GM23248 (cell line): ENCODE results near the gene DCUN1D2. TPM values are rescaled to one million over a fixed set of nuclear protein-coding genes. Genes with fewer than 3 reads are reported as not detected.

ENCODE experiments used
- DNase-seq: peaks from one replicate; pipeline ENCODE4 v3.0.0-alpha.2; 2015
- H2AFZ ChIP-seq: fragments of 200-600 bp; sonication (generic); 2 replicates; pipeline ENCODE4 v1.6.1; 2016; ENCODE audit warnings: antibody characterized with exemption
- H3F3A ChIP-seq: fragments of 200-600 bp; sonication (generic); 2 replicates; pipeline ENCODE4 v1.6.1; 2016; ENCODE audit warnings: mild to moderate bottlenecking, antibody characterized with exemption, mixed run types; ENCODE audit not compliant: insufficient read depth
- H3K27ac ChIP-seq: fragments of 200-600 bp; sonication (generic); 2 replicates; pipeline ENCODE4 v1.5.1; 2016; ENCODE audit warnings: mild to moderate bottlenecking
- H3K27me3 ChIP-seq: fragments of 200-600 bp; sonication (generic); replicated peaks from 2 replicates; pipeline ENCODE4 v1.6.1; 2016; ENCODE audit warnings: mild to moderate bottlenecking; ENCODE audit not compliant: insufficient read depth
- H3K36me3 ChIP-seq: fragments of 200-600 bp; sonication (generic); 2 replicates; pipeline ENCODE4 v1.6.1; 2016; ENCODE audit warnings: low read depth, mild to moderate bottlenecking
- H3K4me1 ChIP-seq: fragments of 200-600 bp; sonication (generic); 2 replicates; pipeline ENCODE4 v1.6.1; 2016; ENCODE audit warnings: mild to moderate bottlenecking; ENCODE audit not compliant: insufficient read depth
- H3K4me2 ChIP-seq: fragments of 200-600 bp; sonication (generic); one replicate; pipeline ENCODE4 v1.6.1; 2016; ENCODE audit warnings: mild to moderate bottlenecking; ENCODE audit not compliant: unreplicated experiment
- H3K4me3 ChIP-seq: fragments of 200-600 bp; sonication (generic); 2 replicates; pipeline ENCODE4 v1.5.1; 2016; ENCODE audit warnings: mild to moderate bottlenecking
- H3K79me2 ChIP-seq: fragments of 200-600 bp; sonication (generic); 2 replicates; pipeline ENCODE4 v1.6.1; 2016; ENCODE audit warnings: mild to moderate bottlenecking; ENCODE audit not compliant: insufficient read depth
- H3K9ac ChIP-seq: fragments of 200-600 bp; sonication (generic); 2 replicates; pipeline ENCODE4 v1.6.1; 2016; ENCODE audit warnings: mild to moderate bottlenecking
- H3K9me2 ChIP-seq: fragments of 200-600 bp; sonication (generic); 2 replicates; pipeline ENCODE4 v1.6.1; 2016; ENCODE audit warnings: mixed run types, mild to moderate bottlenecking, moderate library complexity; ENCODE audit not compliant: insufficient read depth
- H3K9me3 ChIP-seq: fragments of 200-600 bp; sonication (generic); one replicate; pipeline ENCODE4 v1.6.1; 2017; ENCODE audit warnings: low read depth
- H4K20me1 ChIP-seq: fragments of 200-600 bp; sonication (generic); 2 replicates; pipeline ENCODE4 v1.6.0; 2016; ENCODE audit not compliant: insufficient read depth
- EZH2 ChIP-seq: fragments of 200-600 bp; sonication (generic); IDR thresholded peaks from 2 replicates; pipeline ENCODE4 v1.6.1; 2018; ENCODE audit warnings: antibody characterized with exemption, mild to moderate bottlenecking; ENCODE audit not compliant: insufficient read depth, poor library complexity, severe bottlenecking
- EZH2phosphoT487 ChIP-seq: fragments of 200-600 bp; sonication (generic); IDR thresholded peaks from 2 replicates; pipeline ENCODE4 v1.6.1; 2018; ENCODE audit warnings: antibody characterized with exemption, moderate library complexity, mild to moderate bottlenecking, low read depth; ENCODE audit not compliant: insufficient read depth
- WGBS, 2 experiments: methylation state at CpG; one replicate each; pipeline ENCODE4 v1.1.6; 2015 to 2017; ENCODE audit warnings: low lambda C conversion rate in 2 of 2, low coverage in 1 of 2; ENCODE audit errors: missing lambda C conversion rate in 2 of 2; 5-methylcytosine and 5-hydroxymethylcytosine counted together
- in situ Hi-C: fragments of 300-500 bp; cut with MboI; formaldehyde crosslinking; loops from 2 replicates; pipeline ENCODE4 v1.15.0; 2020
- polyA plus RNA-seq: library from polyadenylated mRNA; unstranded; fragments of >200 nt; fragmentation: Nextera tagmentation; extraction: Ambion mirVana; gene quantifications from 2 replicates; pipeline ENCODE4 v1.2.1, GENCODE V29; 2016
- total RNA-seq: library from RNA; depleted of rRNA; stranded (reverse); fragments of >200 nt; shearing (Covaris generic); gene quantifications from 2 replicates; pipeline ENCODE4 v1.2.3, GENCODE V29; 2014

The DCUN1D2 gene
- total and polyA plus RNA-seq, 2 experiments from 2014 or later, result 7.2 to 9.9 TPM

GRCh38 chr13:113520571-113520970 lies 30.1 kb upstream of the DCUN1D2 start:
- Histone ChIP-seq H4K20me1 (no peaks in the 10 kb centered on the region; the same call in 1 of the 2 replicates), H3K9ac (no peak overlapping the region), H3K27me3 (no peaks in the 10 kb centered on the region), H3K4me2 (no peak overlapping the region), H3K27ac (no peak overlapping the region), H3K79me2 (peaks cover 50% of the 10 kb centered on the region), H2AFZ (no peak overlapping the region), H3K9me3 (no peaks in the 10 kb centered on the region), H3K4me3 (no peak overlapping the region), H3K36me3 (peaks cover 33% of the 10 kb centered on the region; the same call in 1 of the 2 replicates), H3K9me2 (no peaks in the 10 kb centered on the region), H3K4me1 (no peaks in the 10 kb centered on the region), H3F3A (peaks cover 7% of the 10 kb centered on the region; the same call in 1 of the 2 replicates)
- WGBS, 2 experiments, result 93 to 94% methylated on average over 16 of the region's 16 CpGs
- TF ChIP-seq EZH2phosphoT487 (no peak), EZH2 (no peak)
- in situ Hi-C loops, result no loop called here
- DNase-seq, result no peak

GRCh38 chr13:113519556-113519955 lies 29.0 kb upstream of the DCUN1D2 start:
- peaks cover 40% of the 10 kb centered on the region for H3K79me2 ChIP-seq
- 94 to 96% methylated on average over 14 of the region's 14 CpGs for WGBS, 2 experiments
- no peaks in the 10 kb centered on the region for H3K9me3 ChIP-seq
- peaks cover 24% of the 10 kb centered on the region; the same call in 1 of the 2 replicates for H3K36me3 ChIP-seq
- no peaks in the 10 kb centered on the region for H3K27me3 ChIP-seq
- H3F3A ChIP-seq, result peaks cover 7% of the 10 kb centered on the region; the same call in 1 of the 2 replicates
- H3K4me2 ChIP-seq, result no peak overlapping the region
- no peaks in the 10 kb centered on the region for H3K4me1 ChIP-seq
- no peak for DNase-seq
- no peak overlapping the region for H3K27ac ChIP-seq
- H3K9ac ChIP-seq, result no peak overlapping the region
- H4K20me1 ChIP-seq, result no peaks in the 10 kb centered on the region
- no peaks in the 10 kb centered on the region for H3K9me2 ChIP-seq
- H3K4me3 ChIP-seq, result no peak overlapping the region
- TF ChIP-seq EZH2 (no peak), EZH2phosphoT487 (no peak)
- in situ Hi-C loops, result no loop called here
- H2AFZ ChIP-seq, result no peak overlapping the region

- H3K4me3 ChIP-seq, result no peak overlapping the region
- no peaks in the 10 kb centered on the region for H4K20me1 ChIP-seq
- H3K36me3 ChIP-seq, result peaks cover 16% of the 10 kb centered on the region; the same call in 1 of the 2 replicates
- in situ Hi-C loops, result no loop called here
- H3K9ac ChIP-seq, result no peak overlapping the region
- WGBS, 2 experiments, result 93 to 96% methylated on average over 21 of the region's 21 CpGs
- no peaks in the 10 kb centered on the region for H3K9me2 ChIP-seq
- H3K27me3 ChIP-seq, result no peaks in the 10 kb centered on the region
- no peaks in the 10 kb centered on the region; the same call in 1 of the 2 replicates for H3F3A ChIP-seq
- DNase-seq, result no peak
- H3K9me3 ChIP-seq, result no peaks in the 10 kb centered on the region
- no peaks in the 10 kb centered on the region for H3K4me1 ChIP-seq
- no peak overlapping the region for H2AFZ ChIP-seq
- H3K27ac ChIP-seq, result no peak overlapping the region
- peaks cover 26% of the 10 kb centered on the region for H3K79me2 ChIP-seq
- no peak overlapping the region for H3K4me2 ChIP-seq
- TF ChIP-seq EZH2, result no peak
These were observed 27.7 kb upstream of the DCUN1D2 start for GRCh38 chr13:113518076-113518803.

- Histone ChIP-seq H4K20me1 (no peaks in the 10 kb centered on the region), H3K4me3 (no peak overlapping the region), H3F3A (no peaks in the 10 kb centered on the region; the same call in 1 of the 2 replicates), H3K27me3 (no peaks in the 10 kb centered on the region), H2AFZ (no peak overlapping the region), H3K9me3 (no peaks in the 10 kb centered on the region), H3K9ac (no peak overlapping the region), H3K4me2 (no peak overlapping the region), H3K36me3 (peaks cover 16% of the 10 kb centered on the region; the same call in 1 of the 2 replicates), H3K9me2 (no peaks in the 10 kb centered on the region), H3K79me2 (peaks cover 12% of the 10 kb centered on the region; the same call in 1 of the 2 replicates), H3K4me1 (no peaks in the 10 kb centered on the region), H3K27ac (no peak overlapping the region)
- in situ Hi-C loops, result no loop called here
- TF ChIP-seq EZH2phosphoT487 (no peak), EZH2 (no peak)
- 73 to 75% methylated on average over 5 of the region's 5 CpGs for WGBS, 2 experiments
- no peak for DNase-seq
These were observed 24.3 kb upstream of the DCUN1D2 start for GRCh38 chr13:113514847-113515246.
